HG03103 (cell line): ENCODE measurements around the gene PTH.

ENCODE experiments used
- ATAC-seq: cut with Tn5 transposase; IDR thresholded peaks from one replicate; pipeline ENCODE4 v1.9.1; 2021; ENCODE audit warnings: low read depth; ENCODE audit not compliant: unreplicated experiment

Gene PTH

DNA sequence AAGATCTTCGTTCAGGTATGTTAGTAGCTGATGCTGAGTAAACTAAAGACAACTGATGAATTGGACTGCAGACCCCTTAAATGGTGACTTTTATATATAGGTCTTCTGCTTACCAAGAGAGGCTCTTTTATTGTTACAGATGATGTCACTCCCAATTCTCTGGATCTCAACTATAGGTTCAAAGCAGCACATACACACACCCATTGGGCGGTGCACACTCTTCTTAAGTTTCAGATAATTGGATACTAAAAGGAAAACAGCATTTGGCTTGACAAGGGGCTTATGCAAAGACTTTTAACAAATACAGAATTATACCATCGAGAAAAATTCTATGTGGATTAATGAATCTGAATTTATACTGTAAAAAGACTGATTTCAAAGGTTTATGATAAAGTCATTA lies at the start of gene PTH:
Gene PTH, minus strand, starts transcription at position 69 of the 400 bp plus-strand sequence. CDS start 3,142 bp downstream, outside the sequence.
- no peak for ATAC-seq

GRCh38 chr11:13538044-13538443 lies 42.2 kb upstream of the PTH start:
- ATAC-seq, result no peak

GRCh38 chr11:13535819-13536218 lies 40.0 kb upstream of the PTH start:
- no peak for ATAC-seq

- ATAC-seq, result no peak
Observed at GRCh38 chr11:13534358-13534757, 38.6 kb upstream of the PTH start.

DNA sequence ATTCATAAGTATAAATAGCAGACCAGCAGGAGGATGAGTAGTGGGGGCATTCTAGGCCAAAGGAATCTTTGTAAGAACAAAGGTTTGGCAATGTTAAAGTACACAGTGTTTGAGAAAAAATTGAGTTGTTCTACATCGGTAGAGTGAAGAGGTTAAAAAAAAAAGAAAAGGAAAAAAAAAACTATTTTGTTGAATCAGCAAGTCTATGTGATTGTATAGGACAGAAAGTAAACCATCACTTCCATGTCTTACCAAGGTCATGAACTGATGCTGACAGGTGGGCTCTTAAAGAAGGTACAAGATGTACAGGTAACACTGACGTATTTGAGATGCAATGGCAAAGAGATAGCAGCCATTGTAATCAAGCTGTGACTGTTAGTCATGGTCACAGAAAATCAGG lies 29.5 kb upstream of the PTH start:
- no peak for ATAC-seq

DNA sequence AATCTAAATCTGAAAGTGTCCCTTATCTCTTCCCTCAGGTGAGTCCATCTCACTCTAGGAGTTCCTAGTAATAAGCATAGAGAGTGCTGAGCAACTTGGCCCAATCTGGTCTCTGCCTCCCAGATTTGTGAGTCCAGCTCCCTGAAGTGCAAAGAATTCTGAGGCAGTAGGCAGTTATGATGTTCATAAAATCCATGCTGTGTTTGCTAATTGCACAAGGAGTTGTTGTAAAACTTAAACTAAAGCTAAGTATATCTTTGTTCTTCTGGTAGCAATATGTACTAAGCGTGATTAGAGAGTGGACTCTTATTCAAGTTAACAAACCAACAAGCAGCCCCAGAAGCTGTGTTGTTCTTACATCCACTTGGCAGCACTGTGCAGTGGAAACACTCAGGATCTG lies 7.6 kb upstream of the PTH start:
- no peak for ATAC-seq

GRCh38 chr11:13502492-13502891 lies 6.7 kb upstream of the PTH start:
- ATAC-seq, result no peak

DNA sequence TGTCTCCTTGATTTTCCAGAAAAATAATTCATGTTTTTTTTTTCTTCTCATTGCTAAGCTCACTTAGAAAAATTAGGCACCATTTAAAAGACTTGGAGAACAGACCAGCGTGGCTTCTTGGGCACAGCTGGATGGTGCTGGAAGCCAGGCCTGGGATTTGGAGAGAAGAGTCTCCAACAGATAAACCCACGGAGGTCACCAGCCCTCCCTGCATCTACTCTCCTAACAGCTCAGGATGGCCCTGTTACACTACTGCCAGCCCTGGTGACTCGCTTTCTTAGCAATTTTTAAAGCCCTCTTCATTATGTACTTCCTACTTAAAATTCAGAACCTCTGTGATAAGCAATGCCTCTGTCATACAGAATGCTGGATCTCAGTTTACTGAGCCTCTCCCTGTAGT lies 1.7 kb downstream of the PTH start:
- no peak for ATAC-seq

GRCh38 chr11:13487661-13488030 lies 8.2 kb downstream of the PTH start:
- peak; percentile 51 for ATAC-seq

- no peak for ATAC-seq
Observed at GRCh38 chr11:13486926-13487660, 8.7 kb downstream of the PTH start.

DNA sequence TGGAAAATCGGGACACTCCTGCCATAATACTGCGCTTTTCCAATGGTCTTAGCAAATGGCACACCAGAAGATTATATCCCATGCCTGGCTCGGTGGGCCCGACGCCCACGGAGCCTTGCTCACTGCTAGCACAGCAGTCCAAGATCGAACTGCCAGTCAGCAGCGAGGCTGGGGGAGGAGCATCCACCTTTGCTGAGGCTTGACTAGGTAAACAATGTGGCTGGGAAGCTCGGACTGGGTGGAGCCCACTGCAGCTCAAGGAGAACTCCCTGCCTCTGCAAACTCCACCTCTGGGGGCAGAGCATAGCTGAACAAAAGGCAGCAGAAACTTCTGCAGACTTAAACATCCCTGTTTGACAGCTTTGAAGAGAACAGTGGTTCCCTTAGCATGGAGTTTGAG lies 15.6 kb downstream of the PTH start:
- no peak for ATAC-seq

GRCh38 chr11:13479688-13480087 lies 16.1 kb downstream of the PTH start:
- no peak for ATAC-seq

- no peak for ATAC-seq
Observed at GRCh38 chr11:13475091-13475490, 20.7 kb downstream of the PTH start.

GRCh38 chr11:13473013-13473722 lies 22.6 kb downstream of the PTH start:
- ATAC-seq, result no peak

GRCh38 chr11:13468750-13469149 lies 27.0 kb downstream of the PTH start:
- ATAC-seq, result no peak

DNA sequence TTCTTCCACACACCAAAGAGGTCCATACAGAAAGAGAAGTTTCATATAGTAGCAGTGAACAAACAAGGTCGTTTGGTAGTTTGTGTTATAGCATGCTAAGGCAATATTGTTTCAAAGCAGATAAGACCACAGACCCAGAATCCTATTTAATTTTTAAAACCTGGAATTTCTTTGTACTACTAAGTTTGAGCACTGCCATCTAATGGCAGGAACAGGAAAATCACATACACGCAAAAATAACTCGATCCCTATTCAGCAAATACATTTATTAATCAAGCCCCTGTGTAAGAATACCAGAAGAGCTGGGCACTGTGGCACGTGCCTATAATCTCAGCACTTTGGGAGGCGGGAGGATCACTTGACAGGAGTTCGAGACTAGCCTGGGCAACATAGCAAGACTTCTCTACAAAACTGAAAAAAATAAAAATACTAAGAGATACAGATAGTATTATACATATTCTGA lies 29.9 kb downstream of the PTH start:
- ATAC-seq, result no peak

- ATAC-seq, result no peak
Observed at GRCh38 chr11:13463779-13464290, 32.0 kb downstream of the PTH start.

DNA sequence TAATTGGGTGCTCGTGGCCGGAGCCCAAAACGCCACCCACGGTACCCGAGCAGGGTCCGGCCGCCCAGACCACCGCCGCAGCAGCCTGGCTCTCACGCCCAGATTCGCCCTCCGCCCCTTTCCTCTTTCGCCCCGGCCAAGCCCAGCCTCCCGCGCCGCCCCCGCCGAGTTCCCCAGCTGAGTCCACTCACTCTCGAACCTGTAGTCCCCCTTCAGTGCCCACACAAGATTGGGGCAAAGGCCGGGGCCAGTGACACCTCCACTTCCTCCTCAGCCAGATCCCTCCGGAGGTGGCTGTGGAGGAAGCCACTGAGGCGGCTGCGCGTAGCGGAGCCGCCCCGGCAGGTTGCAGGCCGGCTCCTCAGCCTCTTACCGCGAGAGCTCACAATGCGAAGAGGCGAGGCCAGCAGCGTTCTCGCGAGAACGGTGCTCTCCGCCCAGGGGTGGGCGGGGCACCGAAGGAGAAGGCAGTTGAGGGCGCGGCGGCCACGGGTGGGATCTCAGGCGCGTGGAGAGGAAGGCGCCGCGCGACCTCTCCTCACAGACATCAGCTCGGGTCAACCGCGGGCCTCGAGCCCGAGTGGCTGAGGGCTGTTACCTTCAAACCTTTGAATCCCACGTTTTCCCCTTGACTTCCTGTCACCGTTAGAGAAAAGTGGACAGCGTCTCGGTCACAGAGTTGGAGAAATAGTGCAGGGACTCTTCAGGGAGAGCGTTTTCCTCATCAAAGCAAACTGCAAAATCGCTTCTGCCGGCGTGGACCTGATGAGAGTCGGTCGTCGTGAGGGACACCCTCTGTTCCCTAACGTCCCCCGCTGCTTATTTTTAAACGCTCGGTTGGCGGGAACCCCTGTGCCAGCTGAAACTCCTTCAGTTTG lies 32.7 kb downstream of the PTH start, which contains the start of gene BTBD10:
Gene BTBD10, minus strand, starts transcription at position 322 of the 878 bp plus-strand sequence. CDS start 18,098 bp downstream, outside the sequence.
- peak; percentile 97 for ATAC-seq

GRCh38 chr11:13462311-13462900 lies 33.4 kb downstream of the PTH start:
- ATAC-seq, result peak; percentile 29

DNA sequence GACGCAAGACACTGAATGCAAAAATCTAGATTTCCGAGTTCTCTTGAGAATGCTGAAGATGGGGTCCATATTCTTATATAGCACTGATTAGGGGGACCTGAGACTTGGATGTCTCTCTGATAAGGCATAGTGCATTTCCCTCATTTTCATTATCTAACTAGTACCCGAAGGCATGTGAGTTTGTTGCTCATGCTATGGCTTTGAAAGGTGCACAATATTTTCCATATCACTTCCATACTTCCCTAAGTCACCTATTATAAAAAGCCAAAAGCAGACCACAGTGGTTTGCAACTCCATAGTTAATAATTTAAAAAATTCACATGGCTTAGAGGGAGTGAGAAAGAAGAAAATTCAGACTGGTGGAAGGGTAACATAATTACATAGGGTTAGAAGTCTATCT lies 34.5 kb downstream of the PTH start:
- ATAC-seq, result no peak
